H9 (cell line): ENCODE data around the gene CRACR2B. TPM values are rescaled to one million over a fixed set of nuclear protein-coding genes. Genes with fewer than 3 reads are reported as not detected.

Source experiments
- DNase-seq: peaks from one replicate; pipeline ENCODE4 v3.0.0-alpha.2; 2017
- H2AFZ ChIP-seq: one replicate; pipeline ENCODE4 v1.6.1; 2013; ENCODE audit warnings: mild to moderate bottlenecking, low read length, control low read depth, moderate library complexity
- H2AK5ac ChIP-seq: 2 replicates; pipeline ENCODE4 v1.6.1; 2013; ENCODE audit warnings: low read length, control low read depth, mixed read lengths; ENCODE audit not compliant: insufficient read length
- H2BK120ac ChIP-seq: one replicate; pipeline ENCODE4 v1.6.1; 2013; ENCODE audit warnings: low read depth, mild to moderate bottlenecking, low read length, control low read depth, inconsistent platforms; ENCODE audit not compliant: poor library complexity, severe bottlenecking
- H2BK12ac ChIP-seq: 2 replicates; pipeline ENCODE4 v1.6.1; 2013; ENCODE audit warnings: low read length, control low read depth, mixed read lengths, low read depth; ENCODE audit not compliant: insufficient read length
- H2BK15ac ChIP-seq: 2 replicates; pipeline ENCODE4 v1.6.1; 2013; ENCODE audit warnings: low read depth, low read length, control low read depth
- H2BK20ac ChIP-seq: one replicate; pipeline ENCODE4 v1.6.1; 2013; ENCODE audit warnings: low read depth, mild to moderate bottlenecking, low read length, control low read depth, inconsistent platforms; ENCODE audit not compliant: poor library complexity, severe bottlenecking
- H2BK5ac ChIP-seq: 2 replicates; pipeline ENCODE4 v1.6.1; 2013; ENCODE audit warnings: low read length, control low read depth, mixed read lengths; ENCODE audit not compliant: insufficient read length
- H3K14ac ChIP-seq: 2 replicates; pipeline ENCODE4 v1.6.1; 2013; ENCODE audit warnings: low read length, control low read depth; ENCODE audit not compliant: insufficient read depth
- H3K18ac ChIP-seq: 2 replicates; pipeline ENCODE4 v1.6.1; 2013; ENCODE audit warnings: low read depth, mild to moderate bottlenecking, mixed read lengths, low read length, control low read depth; ENCODE audit not compliant: insufficient read length
- H3K23ac ChIP-seq: 2 replicates; pipeline ENCODE4 v1.6.1; 2013; ENCODE audit warnings: low read length, control low read depth, mixed read lengths, low read depth; ENCODE audit not compliant: insufficient read length
- H3K23me2 ChIP-seq: 2 replicates; pipeline ENCODE4 v1.6.1; 2013; ENCODE audit warnings: low read depth, mild to moderate bottlenecking, mixed read lengths, low read length, control low read depth; ENCODE audit not compliant: insufficient read length, poor library complexity, severe bottlenecking
- H3K27ac ChIP-seq: 2 replicates; pipeline ENCODE4 v1.5.1; 2013; ENCODE audit warnings: low read length, control low read depth, mixed read lengths, low read depth; ENCODE audit not compliant: insufficient read length
- H3K27me3 ChIP-seq: 2 replicates; pipeline ENCODE4 v1.6.1; 2013; ENCODE audit warnings: low read length, control low read depth, inconsistent platforms; ENCODE audit not compliant: insufficient read depth
- H3K4ac ChIP-seq: 2 replicates; pipeline ENCODE4 v1.6.1; 2013; ENCODE audit warnings: low read depth, mild to moderate bottlenecking, control low read depth, inconsistent platforms, low read length, moderate library complexity
- H3K4me1 ChIP-seq: 2 replicates; pipeline ENCODE4 v1.6.1; 2013; ENCODE audit warnings: low read length, control low read depth, inconsistent platforms; ENCODE audit not compliant: insufficient read depth
- H3K4me2 ChIP-seq: 2 replicates; pipeline ENCODE4 v1.6.1; 2013; ENCODE audit warnings: low read length, control low read depth, mixed read lengths; ENCODE audit not compliant: insufficient read length, insufficient read depth
- H3K56ac ChIP-seq: 2 replicates; pipeline ENCODE4 v1.6.1; 2013; ENCODE audit warnings: low read depth, mild to moderate bottlenecking, mixed read lengths, low read length, control low read depth; ENCODE audit not compliant: insufficient read length
- H3K79me1 ChIP-seq: 2 replicates; pipeline ENCODE4 v1.6.1; 2013; ENCODE audit warnings: low read depth, mild to moderate bottlenecking, moderate library complexity, low read length, control low read depth, inconsistent platforms; ENCODE audit not compliant: insufficient read depth, poor library complexity, severe bottlenecking
- H3K79me2 ChIP-seq: 2 replicates; pipeline ENCODE4 v1.6.1; 2013; ENCODE audit warnings: low read length, control low read depth, inconsistent platforms; ENCODE audit not compliant: insufficient read depth
- H3K9ac ChIP-seq: 2 replicates; pipeline ENCODE4 v1.6.1; 2013; ENCODE audit warnings: low read length, control low read depth, mixed read lengths; ENCODE audit not compliant: insufficient read length; ENCODE audit errors: extremely low read depth
- H3K9me3 ChIP-seq: one replicate; pipeline ENCODE4 v1.6.1; 2013; ENCODE audit warnings: low read depth, low read length, inconsistent platforms; ENCODE audit not compliant: control insufficient read depth
- H3T11ph ChIP-seq: one replicate; pipeline ENCODE4 v1.6.1; 2013; ENCODE audit warnings: mild to moderate bottlenecking, low read length, control low read depth, inconsistent platforms
- H4K20me1 ChIP-seq: one replicate; pipeline ENCODE4 v1.6.1; 2013; ENCODE audit not compliant: control insufficient read depth, insufficient read length, insufficient read depth
- H4K5ac ChIP-seq: 2 replicates; pipeline ENCODE4 v1.6.1; 2013; ENCODE audit warnings: low read depth, mild to moderate bottlenecking, mixed read lengths, low read length, control low read depth; ENCODE audit not compliant: insufficient read length
- H4K8ac ChIP-seq: replicated peaks from 2 replicates; pipeline ENCODE4 v1.6.1; 2013; ENCODE audit warnings: low read length, control low read depth, mixed read lengths, low read depth; ENCODE audit not compliant: insufficient read length
- H4K91ac ChIP-seq: 2 replicates; pipeline ENCODE4 v1.6.1; 2013; ENCODE audit warnings: low read depth, mild to moderate bottlenecking, moderate library complexity, mixed read lengths, low read length, control low read depth; ENCODE audit not compliant: insufficient read length
- H3K27ac Mint-ChIP-seq, 3 experiments: 2 replicates in 2 of 3; 3 replicates in 1 of 3; pipeline ENCODE4 v1.8.0; 2020 to 2021; ENCODE audit warnings: mixed read lengths in 3 of 3, mild to moderate bottlenecking in 1 of 3, moderate library complexity in 1 of 3
- H3K27me3 Mint-ChIP-seq: 2 replicates; pipeline ENCODE4 v1.8.0; 2021; ENCODE audit warnings: low read depth, mild to moderate bottlenecking, moderate library complexity, mixed read lengths
- H3K36me3 Mint-ChIP-seq, 3 experiments: 2 replicates in 2 of 3; 3 replicates in 1 of 3; pipeline ENCODE4 v1.8.0; 2020 to 2021; ENCODE audit warnings: low read depth in 3 of 3, mixed read lengths in 3 of 3; ENCODE audit not compliant: insufficient read depth in 1 of 3
- H3K4me1 Mint-ChIP-seq, 2 experiments: 2 replicates each; pipeline ENCODE4 v1.8.0; 2020; ENCODE audit warnings: mixed read lengths in 2 of 2
- H3K4me3 Mint-ChIP-seq, 2 experiments: 2 replicates in 1 of 2; 3 replicates in 1 of 2; pipeline ENCODE4 v1.8.0; 2020 to 2021; ENCODE audit warnings: mild to moderate bottlenecking in 2 of 2, mixed read lengths in 2 of 2, moderate library complexity in 1 of 2
- H3K9me3 Mint-ChIP-seq, 2 experiments: 2 replicates in 1 of 2; 3 replicates in 1 of 2; pipeline ENCODE4 v1.8.0; 2020; ENCODE audit warnings: mild to moderate bottlenecking in 2 of 2, mixed read lengths in 2 of 2, moderate library complexity in 1 of 2
- CTCF ChIP-seq: fragments of 200-600 bp; sonication (generic); conservative IDR thresholded peaks from 3 replicates; pipeline ENCODE4 v1.8.0; 2021; ENCODE audit warnings: antibody characterized with exemption, mild to moderate bottlenecking
- WGBS: extraction: QIAGEN DNeasy Blood & Tissue Kit; methylation state at CpG from one replicate; pipeline ENCODE4 v1.1.7; 2013; ENCODE audit warnings: missing lambda C conversion rate, low lambda C conversion rate, mixed read lengths; ENCODE audit not compliant: insufficient read length; ENCODE audit errors: extremely low coverage; 5-methylcytosine and 5-hydroxymethylcytosine counted together
- total RNA-seq: library from RNA; stranded (reverse); gene quantifications from 2 replicates; pipeline ENCODE4 v1.2.1, GENCODE V29; 2021

CRACR2B gene
- total RNA-seq, 1 experiment from 2014 or later: 29.0 TPM

- Histone ChIP-seq H3K27me3 (no peaks in the 10 kb centered on the region; the same call in 1 of the 2 replicates), H2AK5ac (no peak overlapping the region), H3K9me3 (no peaks in the 10 kb centered on the region), H3T11ph (no peak overlapping the region), H3K79me2 (no peaks in the 10 kb centered on the region), H2BK15ac (no peak overlapping the region), H3K23ac (no peak overlapping the region), H4K20me1 (no peaks in the 10 kb centered on the region), H3K18ac (no peak overlapping the region), H2AFZ (no peak overlapping the region), H3K79me1 (no peaks in the 10 kb centered on the region), H2BK20ac (no peak overlapping the region), H4K5ac (no peak overlapping the region), H3K4me2 (peak overlapping the region; percentile 65), H3K9ac (no peak overlapping the region), H3K14ac (no peak overlapping the region; the same call in 1 of the 2 replicates), H4K91ac (no peak overlapping the region), H3K23me2 (peaks cover 12% of the 10 kb centered on the region), H2BK5ac (no peak overlapping the region), H4K8ac (no peak overlapping the region), H3K27ac (no peak overlapping the region), H3K56ac (no peak overlapping the region), H2BK120ac (no peak overlapping the region), H2BK12ac (no peak overlapping the region), H3K4ac (no peak overlapping the region), H3K4me1 (no peaks in the 10 kb centered on the region)
- peak; percentile 67 for DNase-seq
- no CpG with 5 or more reads among the region's 28 CpGs for WGBS
- H3K27me3 Mint-ChIP-seq: peaks cover 7% of the 10 kb centered on the region
- no peaks in the 10 kb centered on the region for H3K9me3 Mint-ChIP-seq
- peaks cover 6 to 36% of the 10 kb centered on the region in 2 experiments for H3K4me1 Mint-ChIP-seq
- no peaks in the 10 kb centered on the region for H3K36me3 Mint-ChIP-seq
- no peak overlapping the region for H3K27ac Mint-ChIP-seq
- TF ChIP-seq CTCF: peak; percentile 49
- H3K4me3 Mint-ChIP-seq: peak overlapping the region; percentile 60 to 84
These were observed 23.4 kb downstream of the CRACR2B start for GRCh38 chr11:850775-851763.
